ENCODE results near the gene ZNF107.

DNA sequence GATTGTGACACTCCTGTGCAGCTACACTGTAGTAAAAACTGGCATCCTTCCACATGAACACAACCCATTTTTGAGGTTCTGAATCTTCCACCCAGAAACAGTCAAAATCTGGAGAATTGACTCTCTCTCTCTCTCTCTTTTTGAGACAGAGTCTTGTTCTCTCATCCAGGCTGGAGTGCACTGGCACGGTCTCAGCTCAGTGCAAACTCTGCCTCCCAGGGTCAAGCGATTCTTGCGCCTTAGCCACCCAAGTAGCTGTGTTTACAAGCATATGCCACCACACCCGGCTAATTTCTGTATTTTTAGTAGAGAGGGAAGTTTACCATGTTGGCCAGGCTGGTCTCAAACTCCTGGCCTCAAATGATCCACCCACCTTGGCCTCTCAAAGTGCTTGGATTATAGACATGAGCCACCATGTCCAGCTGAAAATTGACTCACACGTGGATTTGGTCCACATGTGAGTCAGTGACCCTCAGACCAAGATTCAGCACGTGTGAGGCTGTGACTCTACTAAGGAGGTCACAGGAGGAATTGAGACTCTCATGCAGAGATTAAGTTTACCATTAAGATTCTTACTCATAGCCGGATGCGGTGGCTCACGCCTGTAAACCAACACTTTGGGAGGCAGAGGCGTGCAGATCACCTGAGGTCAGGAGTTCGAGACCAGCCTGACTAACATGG lies 12.1 kb upstream of the ZNF107 start:
- TF ChIP-seq, protein P1, sequence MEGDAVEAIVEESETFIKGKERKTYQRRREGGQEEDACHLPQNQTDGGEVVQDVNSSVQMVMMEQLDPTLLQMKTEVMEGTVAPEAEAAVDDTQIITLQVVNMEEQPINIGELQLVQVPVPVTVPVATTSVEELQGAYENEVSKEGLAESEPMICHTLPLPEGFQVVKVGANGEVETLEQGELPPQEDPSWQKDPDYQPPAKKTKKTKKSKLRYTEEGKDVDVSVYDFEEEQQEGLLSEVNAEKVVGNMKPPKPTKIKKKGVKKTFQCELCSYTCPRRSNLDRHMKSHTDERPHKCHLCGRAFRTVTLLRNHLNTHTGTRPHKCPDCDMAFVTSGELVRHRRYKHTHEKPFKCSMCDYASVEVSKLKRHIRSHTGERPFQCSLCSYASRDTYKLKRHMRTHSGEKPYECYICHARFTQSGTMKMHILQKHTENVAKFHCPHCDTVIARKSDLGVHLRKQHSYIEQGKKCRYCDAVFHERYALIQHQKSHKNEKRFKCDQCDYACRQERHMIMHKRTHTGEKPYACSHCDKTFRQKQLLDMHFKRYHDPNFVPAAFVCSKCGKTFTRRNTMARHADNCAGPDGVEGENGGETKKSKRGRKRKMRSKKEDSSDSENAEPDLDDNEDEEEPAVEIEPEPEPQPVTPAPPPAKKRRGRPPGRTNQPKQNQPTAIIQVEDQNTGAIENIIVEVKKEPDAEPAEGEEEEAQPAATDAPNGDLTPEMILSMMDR (IDR thresholded peaks at IDR 0.05) = no peak
- TF ChIP-seq POLR2A (IDR thresholded peaks at IDR 0.05) (no peak), EP300 (IDR thresholded peaks at IDR 0.05) (no peak)

Measured in tibial nerve (tissue), 4 donors.